Uterus (tissue), 2 donors: ENCODE results near the gene TRIO.

Experiments
- POLR2A ChIP-seq, 2 donors: fragments of 450-650 bp; IDR thresholded peaks; one replicate each; pipeline ENCODE4 v1.6.1; 2016; ENCODE audit warnings: antibody characterized with exemption in 2 of 2, mild to moderate bottlenecking in 1 of 2, moderate library complexity in 1 of 2
- TF ChIP-seq, protein P1 (sequence below), 4 experiments: fragments of 200-600 bp in 2 of 4; fragments of 450-650 bp in 2 of 4; sonication (generic) in 2 of 4; IDR thresholded peaks; one replicate each; pipeline ENCODE4 v1.5.1; 2016 to 2019; ENCODE audit warnings: antibody characterized with exemption in 4 of 4, mild to moderate bottlenecking in 2 of 4, moderate library complexity in 1 of 4

DNA sequence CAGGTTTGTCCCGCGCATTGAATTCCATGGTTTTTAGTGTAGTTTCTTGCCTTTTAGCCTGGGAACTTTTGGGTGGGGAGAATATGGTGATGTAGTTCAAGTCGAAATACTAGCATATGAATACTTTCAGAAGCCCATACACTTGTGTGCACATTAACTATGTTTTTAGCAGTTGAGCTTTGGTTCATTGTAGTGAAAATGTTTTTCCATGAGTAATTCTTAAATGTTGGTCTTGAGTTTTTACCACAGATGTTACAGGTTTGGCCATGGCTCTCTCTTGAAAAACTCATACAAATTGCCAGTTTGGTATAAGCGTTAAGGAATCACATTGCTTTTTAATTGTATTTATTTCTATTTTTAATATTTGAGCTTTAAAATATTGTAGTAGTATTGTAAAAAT lies 45.6 kb downstream of the TRIO start:
- TF ChIP-seq, protein P1, sequence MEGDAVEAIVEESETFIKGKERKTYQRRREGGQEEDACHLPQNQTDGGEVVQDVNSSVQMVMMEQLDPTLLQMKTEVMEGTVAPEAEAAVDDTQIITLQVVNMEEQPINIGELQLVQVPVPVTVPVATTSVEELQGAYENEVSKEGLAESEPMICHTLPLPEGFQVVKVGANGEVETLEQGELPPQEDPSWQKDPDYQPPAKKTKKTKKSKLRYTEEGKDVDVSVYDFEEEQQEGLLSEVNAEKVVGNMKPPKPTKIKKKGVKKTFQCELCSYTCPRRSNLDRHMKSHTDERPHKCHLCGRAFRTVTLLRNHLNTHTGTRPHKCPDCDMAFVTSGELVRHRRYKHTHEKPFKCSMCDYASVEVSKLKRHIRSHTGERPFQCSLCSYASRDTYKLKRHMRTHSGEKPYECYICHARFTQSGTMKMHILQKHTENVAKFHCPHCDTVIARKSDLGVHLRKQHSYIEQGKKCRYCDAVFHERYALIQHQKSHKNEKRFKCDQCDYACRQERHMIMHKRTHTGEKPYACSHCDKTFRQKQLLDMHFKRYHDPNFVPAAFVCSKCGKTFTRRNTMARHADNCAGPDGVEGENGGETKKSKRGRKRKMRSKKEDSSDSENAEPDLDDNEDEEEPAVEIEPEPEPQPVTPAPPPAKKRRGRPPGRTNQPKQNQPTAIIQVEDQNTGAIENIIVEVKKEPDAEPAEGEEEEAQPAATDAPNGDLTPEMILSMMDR (IDR thresholded peaks at IDR 0.05), result no peak
- no peak for TF ChIP-seq POLR2A (IDR thresholded peaks at IDR 0.05)
